Right atrium auricular region (tissue), 2 donors: ENCODE results near the gene CDC20. TPM values are rescaled to one million over a fixed set of nuclear protein-coding genes. Genes with fewer than 3 reads are reported as not detected.
A peak's percentile ranks its signal among the peaks of the same experiment; 100 is the strongest.

Source experiments
- DNase-seq: peaks from one replicate; pipeline ENCODE4 v3.0.0-alpha.2; 2019; ENCODE audit warnings: low spot score
- H3K27ac ChIP-seq, 2 donors: fragments of 200-600 bp; sonication (generic); 1 replicate in 1 of 2; 2 replicates in 1 of 2; pipeline ENCODE4 v1.5.1; 2016 to 2019
- H3K27me3 ChIP-seq, 2 donors: fragments of 200-600 bp; sonication (generic); one replicate each; pipeline versions ENCODE4 v1.5.1 to v1.6.0; 2017 to 2019
- H3K36me3 ChIP-seq: fragments of 200-600 bp; sonication (generic); one replicate; pipeline ENCODE4 v1.5.1; 2016
- H3K4me1 ChIP-seq, 2 donors: fragments of 200-600 bp; sonication (generic); one replicate each; pipeline versions ENCODE4 v1.5.1 to v1.6.0; 2017 to 2019
- H3K4me3 ChIP-seq, 2 donors: fragments of 200-600 bp; sonication (generic); 1 replicate in 1 of 2; 2 replicates in 1 of 2; pipeline ENCODE4 v1.5.1; 2017 to 2019; ENCODE audit warnings: mild to moderate bottlenecking in 1 of 2, moderate library complexity in 1 of 2
- H3K9me3 ChIP-seq, 2 donors: fragments of 200-600 bp; sonication (generic); one replicate each; pipeline ENCODE4 v1.5.1; 2019
- total RNA-seq, 2 donors: library from RNA; depleted of rRNA; stranded (reverse); fragments of >200 nt; gene quantifications; one replicate each; pipeline ENCODE4 v1.1.0, GENCODE V29; 2016
- TF ChIP-seq, protein P1 (sequence below), 2 donors: fragments of 200-600 bp; sonication (generic); IDR thresholded peaks; one replicate each; pipeline ENCODE4 v1.5.1; 2019; ENCODE audit warnings: antibody characterized with exemption in 2 of 2

Gene CDC20
- total RNA-seq, 2 donors from 2014 or later, result 0.63 to 2.5 TPM

DNA sequence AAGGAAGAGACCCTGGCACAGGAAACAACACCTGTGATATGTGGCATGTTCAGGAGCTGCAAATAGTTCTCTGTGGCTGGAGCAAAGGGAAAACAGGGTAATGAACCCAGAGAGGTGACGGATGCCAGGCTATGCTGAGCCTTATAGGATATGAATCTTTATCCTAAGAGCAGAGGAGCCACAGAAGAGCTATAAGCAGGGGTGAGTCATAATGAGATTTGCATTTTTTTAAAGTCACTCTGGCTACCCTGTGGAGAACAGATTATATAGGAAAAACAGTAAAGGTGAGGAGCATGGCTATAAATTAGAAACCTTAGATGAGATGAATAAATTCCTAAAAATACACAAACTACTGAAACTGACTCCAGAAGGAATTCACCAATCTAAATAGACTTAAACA is 34.0 kb upstream of the CDC20 start:
- DNase-seq, result no peak
- TF ChIP-seq, protein P1, sequence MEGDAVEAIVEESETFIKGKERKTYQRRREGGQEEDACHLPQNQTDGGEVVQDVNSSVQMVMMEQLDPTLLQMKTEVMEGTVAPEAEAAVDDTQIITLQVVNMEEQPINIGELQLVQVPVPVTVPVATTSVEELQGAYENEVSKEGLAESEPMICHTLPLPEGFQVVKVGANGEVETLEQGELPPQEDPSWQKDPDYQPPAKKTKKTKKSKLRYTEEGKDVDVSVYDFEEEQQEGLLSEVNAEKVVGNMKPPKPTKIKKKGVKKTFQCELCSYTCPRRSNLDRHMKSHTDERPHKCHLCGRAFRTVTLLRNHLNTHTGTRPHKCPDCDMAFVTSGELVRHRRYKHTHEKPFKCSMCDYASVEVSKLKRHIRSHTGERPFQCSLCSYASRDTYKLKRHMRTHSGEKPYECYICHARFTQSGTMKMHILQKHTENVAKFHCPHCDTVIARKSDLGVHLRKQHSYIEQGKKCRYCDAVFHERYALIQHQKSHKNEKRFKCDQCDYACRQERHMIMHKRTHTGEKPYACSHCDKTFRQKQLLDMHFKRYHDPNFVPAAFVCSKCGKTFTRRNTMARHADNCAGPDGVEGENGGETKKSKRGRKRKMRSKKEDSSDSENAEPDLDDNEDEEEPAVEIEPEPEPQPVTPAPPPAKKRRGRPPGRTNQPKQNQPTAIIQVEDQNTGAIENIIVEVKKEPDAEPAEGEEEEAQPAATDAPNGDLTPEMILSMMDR (IDR thresholded peaks at IDR 0.05), result no peak
- Histone ChIP-seq H3K27ac (no peak overlapping the region), H3K9me3 (peaks cover 0 to 18% of the 10 kb centered on the region in 2 donors), H3K27me3 (no peaks in the 10 kb centered on the region), H3K36me3 (no peaks in the 10 kb centered on the region), H3K4me3 (no peak overlapping the region), H3K4me1 (peaks cover 0 to 6% of the 10 kb centered on the region in 2 donors)

DNA sequence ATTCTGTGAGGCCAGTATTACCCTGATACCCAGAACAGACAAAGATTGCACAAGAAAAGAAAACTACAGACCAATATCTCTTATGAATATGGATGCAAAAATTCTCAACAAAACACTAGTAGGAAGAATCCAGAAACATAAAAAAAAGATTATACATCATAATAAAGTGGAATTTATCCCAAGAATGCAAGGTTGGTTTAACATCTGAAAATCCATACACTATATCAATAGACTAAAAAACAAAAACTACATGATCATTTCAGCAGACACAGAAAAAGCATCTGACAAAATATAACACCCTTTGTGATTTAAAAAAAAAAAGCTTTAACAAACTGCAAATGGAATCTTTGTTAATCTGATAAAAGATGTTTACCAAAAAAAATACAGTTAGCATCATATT is 33.4 kb upstream of the CDC20 start:
- no peaks in the 10 kb centered on the region for H3K36me3 ChIP-seq
- H3K27ac ChIP-seq, result no peak overlapping the region
- H3K9me3 ChIP-seq, result peaks cover 0 to 18% of the 10 kb centered on the region in 2 donors
- no peak for DNase-seq
- H3K4me1 ChIP-seq, result peaks cover 0 to 12% of the 10 kb centered on the region in 2 donors
- no peak overlapping the region for H3K4me3 ChIP-seq
- H3K27me3 ChIP-seq, result no peaks in the 10 kb centered on the region
- TF ChIP-seq, protein P1 (IDR thresholded peaks at IDR 0.05), result no peak

DNA sequence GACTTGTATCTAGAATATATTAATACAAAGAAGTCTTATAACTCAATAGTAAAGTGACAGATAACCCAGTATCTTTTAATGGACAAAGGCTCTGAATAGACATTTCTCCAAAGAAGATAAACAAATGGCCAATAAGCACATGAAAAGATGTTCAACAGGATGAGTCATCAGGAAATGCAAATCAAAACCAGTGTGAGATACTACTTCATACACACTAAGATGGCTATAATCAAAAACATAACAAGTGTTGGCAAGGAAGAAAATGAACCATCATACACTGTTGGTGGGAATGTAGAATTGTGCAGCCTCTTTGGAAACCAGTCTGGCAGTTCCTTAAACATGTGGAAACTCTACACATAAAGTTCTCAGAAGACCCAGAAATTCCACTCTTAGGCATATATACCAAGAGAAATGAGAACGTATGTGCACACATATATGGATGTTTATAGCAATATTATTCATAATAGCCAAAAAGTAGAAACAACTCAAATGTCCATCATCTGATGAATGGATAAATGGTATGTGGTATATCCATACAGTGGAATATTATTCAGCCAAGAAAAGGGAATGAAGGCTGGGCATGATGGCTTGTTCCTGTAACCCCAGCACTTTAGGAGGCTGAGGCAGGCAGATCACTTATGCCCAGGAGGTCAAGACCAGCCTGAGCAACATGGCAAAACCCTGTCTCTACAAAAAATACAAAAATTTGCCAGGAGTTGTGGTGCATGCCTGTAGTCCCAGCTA is 31.1 kb upstream of the CDC20 start:
- Histone ChIP-seq H3K27me3 (no peaks in the 10 kb centered on the region), H3K4me1 (peaks cover 0 to 17% of the 10 kb centered on the region in 2 donors), H3K36me3 (no peaks in the 10 kb centered on the region), H3K27ac (no peak overlapping the region), H3K9me3 (peaks cover 0 to 18% of the 10 kb centered on the region in 2 donors), H3K4me3 (no peak overlapping the region)
- TF ChIP-seq, protein P1 (IDR thresholded peaks at IDR 0.05), result no peak
- DNase-seq, result no peak

DNA sequence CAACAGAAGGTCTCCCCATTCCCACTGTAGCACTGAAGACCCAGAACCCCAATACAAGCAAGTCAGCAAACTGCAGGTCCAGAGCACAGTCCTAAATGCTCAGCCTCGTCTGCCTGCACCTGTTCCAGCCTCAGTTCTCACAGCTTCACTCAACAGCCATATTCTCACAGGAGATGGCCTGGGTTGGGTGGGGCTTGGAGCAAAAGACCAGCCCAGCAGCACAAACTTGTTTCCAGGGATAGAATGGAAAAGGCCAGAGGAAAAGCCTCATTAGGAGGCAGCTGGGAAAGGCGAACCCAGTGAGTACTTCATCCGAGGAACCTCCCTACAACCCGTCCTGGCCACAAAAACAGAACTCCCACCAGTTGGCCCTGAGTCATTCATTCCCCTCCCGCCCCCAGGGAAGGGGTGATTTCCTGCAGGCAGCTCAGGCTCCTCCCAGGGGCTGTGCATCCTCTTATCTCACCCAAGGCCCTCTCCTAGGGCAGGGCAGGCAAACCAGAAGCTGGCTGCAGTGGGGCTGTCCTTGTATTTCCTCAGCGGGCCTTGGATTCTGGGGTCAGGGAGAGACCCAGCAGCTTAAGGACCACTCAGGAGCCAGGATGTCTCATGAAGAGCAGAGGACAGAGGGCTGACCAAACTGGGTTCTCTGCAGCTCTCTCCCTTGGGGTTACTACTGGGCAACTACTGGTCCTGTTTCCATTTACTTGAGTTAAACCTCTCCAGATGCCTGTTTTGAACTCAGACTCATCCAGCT is 28.6 kb upstream of the CDC20 start:
- no peaks in the 10 kb centered on the region for H3K27me3 ChIP-seq
- peak; percentile 80 for DNase-seq
- peaks cover 0 to 22% of the 10 kb centered on the region in 2 donors for H3K4me1 ChIP-seq
- peak overlapping the region; percentile 47 to 60 for H3K27ac ChIP-seq
- H3K36me3 ChIP-seq, result no peaks in the 10 kb centered on the region
- peaks cover 0 to 10% of the 10 kb centered on the region in 2 donors for H3K9me3 ChIP-seq
- TF ChIP-seq, protein P1 (IDR thresholded peaks at IDR 0.05), result no peak
- H3K4me3 ChIP-seq, result no peak overlapping the region

GRCh38 chr1:43331688-43332087 is 27.1 kb upstream of the CDC20 start:
- Histone ChIP-seq H3K36me3 (no peaks in the 10 kb centered on the region), H3K27me3 (no peaks in the 10 kb centered on the region), H3K27ac (no peak overlapping the region), H3K4me3 (no peak overlapping the region), H3K9me3 (peaks cover 0 to 4% of the 10 kb centered on the region in 2 donors), H3K4me1 (peaks cover 0 to 22% of the 10 kb centered on the region in 2 donors)
- DNase-seq, result no peak
- TF ChIP-seq, protein P1 (IDR thresholded peaks at IDR 0.05), result no peak
